NCI-H82 (cell line): ENCODE results near the gene MORN1.

Experiments used
- DNase-seq: peaks from one replicate; lab custom pipeline; 2025; lab: John Stamatoyannopoulos, UW

The MORN1 gene

DNA sequence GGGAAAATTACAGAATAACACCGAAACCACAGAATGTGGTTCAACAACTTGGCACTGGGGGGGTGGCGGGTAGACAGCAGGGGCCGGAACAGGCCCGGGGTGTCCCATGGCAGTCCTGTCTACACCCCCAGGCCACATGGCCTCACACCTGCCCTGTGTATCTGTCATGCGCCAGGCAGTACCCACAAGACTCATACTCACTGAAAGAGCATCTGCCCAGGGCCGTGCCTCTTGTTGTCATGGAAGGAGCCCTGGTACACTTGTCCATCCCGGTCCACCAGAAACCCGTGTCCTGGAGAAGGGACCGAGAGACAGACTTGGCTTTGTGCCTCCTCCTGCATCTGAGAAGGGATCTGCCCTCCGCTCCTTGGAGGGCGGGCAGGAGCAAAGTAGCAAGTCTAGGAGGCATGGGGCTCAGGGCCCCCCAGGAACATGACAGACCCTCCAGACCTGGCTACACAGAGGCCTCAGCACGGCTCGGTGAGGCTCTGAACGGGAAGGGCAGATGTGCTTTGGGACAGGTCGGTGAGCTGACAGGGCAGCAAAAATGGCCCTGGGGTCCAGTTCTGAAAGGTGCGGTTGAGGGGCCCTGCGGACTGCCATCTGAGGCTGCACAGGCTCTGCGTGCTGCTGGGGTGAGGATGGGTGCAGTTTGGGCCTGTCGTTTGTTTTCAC is 5.6 kb downstream of the MORN1 start:
- DNase-seq = no peak

DNA sequence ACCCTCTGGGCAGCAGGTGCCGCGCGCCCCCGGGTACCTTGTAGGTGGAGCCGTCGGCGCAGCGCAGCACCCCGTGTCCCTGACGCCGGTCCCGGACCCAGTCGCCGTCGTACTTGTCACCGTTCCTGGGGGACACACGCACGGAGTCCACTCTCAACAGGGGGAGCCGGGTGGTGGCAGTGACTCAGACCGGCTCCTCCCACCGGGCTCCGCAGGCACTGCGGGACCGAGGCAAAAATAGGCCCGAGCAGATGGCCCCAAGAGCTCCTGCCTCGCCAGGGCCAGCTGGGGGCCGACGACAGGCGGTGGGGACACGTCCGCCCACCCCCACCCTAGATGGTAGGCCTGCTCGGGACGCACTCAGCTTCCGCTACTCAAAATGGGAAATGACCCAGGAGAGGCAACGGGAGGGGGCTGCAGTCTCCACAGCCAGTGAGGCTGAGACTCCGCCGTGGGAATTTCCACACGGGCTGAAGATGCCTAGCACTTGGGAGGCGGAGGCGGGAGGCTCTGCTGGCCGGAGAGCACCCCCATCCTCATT is 6.3 kb downstream of the MORN1 start:
- DNase-seq = peak; percentile 77

DNA sequence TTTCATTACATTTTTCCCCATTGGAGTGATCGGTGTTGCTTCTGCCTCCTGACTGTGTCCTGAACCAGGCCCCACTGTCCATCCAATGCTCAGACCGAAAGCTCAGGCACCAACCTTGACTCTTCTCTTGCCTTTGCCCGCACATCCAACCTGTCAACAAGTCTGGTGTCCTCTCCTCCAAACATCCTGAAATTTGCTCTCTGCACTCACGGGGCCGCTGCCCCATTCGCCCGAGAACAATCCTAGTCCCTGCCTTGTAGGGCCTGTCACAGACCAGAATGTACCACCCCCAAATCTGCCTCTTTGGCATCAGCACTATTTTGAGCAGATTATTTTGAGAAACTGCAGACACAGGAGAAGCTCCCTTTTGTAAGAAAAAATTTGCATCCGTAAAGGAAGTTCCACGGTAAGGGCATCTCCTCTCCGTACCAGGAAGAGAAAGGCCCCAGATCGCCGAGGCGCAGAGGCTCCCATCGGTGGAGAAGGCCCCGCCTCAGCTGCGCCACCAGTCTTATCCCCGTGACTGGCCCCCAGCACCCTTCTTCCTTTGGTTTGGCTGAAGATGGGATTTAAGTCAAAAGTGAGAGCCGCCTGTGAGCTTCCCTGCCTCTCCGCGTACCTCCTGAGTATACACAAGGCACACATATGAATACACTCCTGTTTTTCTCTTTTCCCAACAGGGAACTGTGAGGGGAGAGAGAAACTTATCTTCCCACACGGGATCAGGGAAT is 7.1 kb downstream of the MORN1 start:
- no peak for DNase-seq

DNA sequence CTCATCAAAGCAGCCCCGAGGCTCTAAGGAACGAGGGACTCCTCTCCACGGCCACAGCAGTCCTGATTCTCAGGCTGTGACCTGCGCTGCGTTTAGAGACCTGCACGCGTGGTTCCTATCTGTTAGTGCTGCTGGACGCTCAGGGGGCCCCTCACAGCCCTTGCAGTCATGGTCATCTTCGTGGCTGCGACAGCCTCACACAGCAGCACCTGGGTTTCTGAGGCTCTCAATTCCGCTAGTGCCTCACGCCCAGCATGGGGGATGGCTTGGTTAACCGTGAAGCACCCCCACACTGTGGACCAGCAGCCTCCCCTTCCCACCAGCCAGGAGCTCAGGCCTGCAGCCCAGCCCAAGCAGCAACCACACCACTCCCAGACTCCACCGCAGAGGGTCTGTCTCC is 7.8 kb downstream of the MORN1 start:
- no peak for DNase-seq

DNA sequence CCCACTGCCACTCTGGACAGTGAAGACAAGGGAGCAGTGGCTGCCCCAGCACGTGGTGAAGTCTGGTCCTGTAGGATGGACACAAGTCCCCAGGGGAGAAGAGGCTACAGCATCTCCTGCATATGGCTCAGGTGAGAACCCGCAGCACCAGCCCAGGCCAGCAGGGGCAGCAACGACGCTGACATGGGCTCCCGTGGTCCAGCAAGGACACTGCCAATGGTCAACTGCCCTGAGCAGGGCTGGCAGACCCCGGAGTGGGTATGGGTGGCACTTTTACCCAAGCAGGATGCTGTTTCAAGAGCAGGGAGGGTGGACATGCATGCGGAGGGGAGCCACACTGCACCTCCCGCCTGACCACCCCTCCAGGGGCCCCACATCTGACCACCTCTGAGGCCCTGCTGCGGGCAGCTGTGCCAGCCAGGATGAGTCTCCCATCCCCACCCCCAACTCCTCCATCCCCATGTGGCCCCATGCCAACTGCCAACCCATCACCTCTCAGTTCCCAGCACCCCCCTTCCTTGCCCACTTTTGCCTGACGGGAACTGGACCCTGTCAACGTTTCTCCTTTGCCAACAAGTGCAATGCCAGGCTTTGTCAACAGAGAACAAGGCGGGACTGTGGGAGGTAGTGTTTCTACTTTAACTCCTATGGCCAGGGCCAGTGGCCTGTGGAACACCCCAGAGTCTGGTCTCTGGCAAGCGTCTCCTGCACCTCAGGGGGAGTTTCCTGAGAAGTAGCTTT is 8.6 kb downstream of the MORN1 start:
- peak; percentile 49 for DNase-seq

DNA sequence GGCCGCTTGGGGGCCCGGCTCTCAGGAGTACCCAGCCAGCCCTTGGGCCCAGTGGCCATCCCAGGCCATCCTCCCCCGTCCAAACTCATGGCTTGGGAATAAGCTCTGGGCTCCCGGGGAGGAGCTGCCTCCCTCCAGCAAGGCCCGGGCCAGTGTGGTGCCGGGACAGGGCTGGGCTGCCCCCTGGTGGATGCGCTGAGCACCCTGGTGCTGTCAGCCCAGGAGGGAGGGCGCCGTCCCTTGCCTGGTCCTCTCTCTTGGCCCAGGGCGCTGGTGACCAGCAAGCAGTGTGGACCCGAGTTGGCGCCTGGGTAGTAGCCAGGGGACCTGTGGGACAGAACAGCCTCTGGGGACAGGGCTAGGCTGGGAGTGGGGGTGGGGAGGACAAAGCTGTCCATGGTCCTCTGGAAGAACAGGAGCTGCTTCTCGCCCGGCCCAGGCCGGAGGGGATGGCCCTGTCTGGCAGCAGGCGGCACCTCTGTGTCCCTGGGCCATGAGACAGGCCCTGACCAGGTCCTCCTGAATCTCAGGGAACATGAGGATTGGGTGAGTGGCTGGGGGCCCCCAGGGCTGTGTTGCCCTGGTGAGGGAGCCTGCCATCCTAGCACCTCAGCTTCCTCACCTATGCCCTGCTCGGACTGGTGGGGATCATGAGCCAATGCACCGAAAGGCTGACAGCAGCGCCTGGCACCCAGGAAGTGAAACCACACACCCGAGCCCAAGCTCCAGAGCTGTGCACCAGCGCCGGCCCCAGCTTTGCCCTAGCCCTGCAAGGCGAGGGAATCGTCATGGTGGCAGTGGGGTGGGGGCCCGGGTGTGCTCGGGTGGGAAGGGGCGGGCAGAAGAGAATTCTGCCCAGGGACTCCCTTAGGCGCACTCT is 9.4 kb downstream of the MORN1 start:
- peak; percentile 76 for DNase-seq

DNA sequence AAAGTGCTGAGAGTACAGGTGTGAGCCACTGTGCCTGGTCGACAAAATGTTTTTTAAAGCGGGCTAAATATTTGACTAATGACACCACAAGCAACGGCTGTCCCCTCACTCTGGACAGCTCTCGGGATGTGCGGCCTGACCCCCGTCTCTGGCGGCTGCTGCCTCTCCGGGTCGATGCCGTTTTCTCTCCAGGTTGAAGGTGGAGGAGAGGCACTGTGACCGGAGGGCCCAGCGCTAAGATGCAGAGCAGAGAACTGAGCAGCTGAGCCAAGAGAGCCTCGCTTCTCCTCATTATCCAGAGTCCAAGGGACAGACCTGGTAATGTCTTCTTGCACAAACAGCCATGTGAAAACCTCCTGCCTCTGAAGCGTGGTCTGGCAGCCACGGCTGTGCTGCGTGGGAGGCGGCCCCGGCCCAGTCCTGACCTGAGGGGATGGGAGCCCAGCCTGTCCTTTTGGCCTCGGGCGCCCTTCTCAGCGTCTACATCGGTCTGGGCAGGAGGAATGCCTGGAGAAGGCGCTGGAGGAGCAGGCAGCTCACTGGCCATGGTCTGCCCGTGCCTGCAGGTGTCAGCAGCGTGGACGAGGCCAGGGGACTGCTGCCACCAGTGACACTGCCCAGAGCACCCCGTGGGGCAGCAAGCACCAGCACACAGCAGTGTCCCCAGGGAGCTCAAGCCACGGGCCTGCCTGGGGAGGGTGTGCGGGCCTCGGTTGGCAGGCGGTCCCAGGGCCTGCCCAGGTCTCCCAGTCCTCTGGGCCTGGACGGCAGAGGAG is 10.3 kb downstream of the MORN1 start:
- no peak for DNase-seq

DNA sequence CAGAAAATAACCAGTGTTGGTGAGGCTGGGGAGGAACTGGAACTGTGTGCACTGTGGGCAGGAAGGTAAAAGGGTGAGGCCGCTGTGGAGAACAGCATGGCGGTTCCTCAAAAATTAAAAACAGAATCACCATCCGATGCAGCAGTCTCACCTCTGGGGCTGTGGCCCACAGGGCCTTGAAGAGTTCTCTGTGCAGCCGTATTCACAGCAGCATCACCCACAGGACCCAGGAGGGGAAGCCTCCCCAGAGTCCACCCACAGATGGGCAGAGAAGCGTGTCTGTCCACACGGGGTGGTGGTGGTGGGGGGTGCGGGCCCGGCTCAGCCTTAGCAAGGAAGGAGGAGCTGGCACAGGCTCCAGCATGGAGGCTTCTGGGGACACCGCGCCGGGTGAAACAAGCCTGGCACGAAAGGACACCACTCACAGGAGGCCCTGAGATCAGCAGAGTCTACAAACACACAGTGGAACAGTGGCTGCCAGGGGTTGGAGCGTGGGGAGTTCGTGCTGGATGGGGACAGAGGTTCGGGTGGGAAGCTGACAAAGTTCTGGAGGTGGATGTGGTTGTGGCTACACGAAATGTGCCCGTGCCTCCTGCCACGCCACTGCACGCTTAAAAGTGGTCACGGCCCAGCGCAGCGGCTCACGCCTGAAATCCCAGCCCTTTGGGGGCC is 11.5 kb downstream of the MORN1 start:
- DNase-seq = no peak

DNA sequence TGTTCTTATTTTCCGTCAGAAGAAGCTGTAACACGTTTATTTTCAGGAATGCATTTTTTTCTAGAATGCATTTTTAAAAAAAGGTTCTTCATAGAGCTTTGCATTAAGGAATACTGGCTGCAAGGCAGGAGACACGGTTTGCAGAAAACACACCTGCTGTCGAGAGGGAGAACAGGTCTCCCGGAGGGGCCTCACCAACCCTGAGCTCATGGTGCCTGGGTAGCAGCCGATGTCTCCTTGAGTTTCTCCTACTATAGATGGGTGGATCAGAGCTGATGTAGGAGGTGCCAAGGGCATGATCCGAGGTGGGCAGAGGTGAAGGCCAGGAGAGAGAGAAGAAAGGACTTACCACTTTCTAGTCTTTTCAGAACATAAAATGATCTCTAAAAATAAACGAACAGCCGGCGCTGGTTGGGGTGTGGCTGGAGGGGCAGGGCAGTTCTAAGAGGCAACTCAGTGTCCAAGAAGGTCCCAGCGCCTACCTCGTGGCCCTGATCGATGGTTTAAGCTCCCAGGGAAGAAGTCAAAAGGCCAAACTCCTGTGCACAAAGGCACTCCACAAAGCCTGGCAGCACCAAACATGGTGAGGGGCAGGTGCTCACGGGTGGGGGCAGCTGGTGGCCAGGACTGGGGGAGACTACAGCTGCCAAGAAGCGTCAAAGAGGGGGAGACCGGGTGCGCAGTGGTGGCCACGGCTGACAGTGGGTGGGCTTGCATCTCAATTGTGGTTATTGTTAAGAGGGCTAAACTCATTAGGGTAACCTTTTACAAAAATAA is 12.2 kb downstream of the MORN1 start:
- no peak for DNase-seq

DNA sequence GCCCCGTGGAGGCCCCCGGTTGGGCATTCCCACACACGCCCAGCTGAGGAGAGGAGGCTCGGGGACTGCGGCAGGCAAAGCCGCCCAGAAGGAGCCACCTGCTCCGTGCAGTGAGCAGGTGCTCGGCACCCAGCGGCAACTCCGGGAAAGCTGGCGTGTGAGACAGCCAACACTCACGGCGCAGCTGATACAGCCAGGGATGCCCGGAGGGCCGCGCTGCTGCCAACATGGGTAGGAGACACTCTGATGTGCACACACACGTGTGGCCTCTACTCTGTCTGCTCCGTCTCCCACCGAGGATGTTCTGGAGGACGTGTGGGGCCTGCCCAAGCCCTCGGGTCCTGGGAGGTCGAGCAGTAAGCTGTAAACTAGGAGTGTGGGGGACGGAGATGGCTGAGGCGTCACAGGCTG is 12.9 kb downstream of the MORN1 start:
- DNase-seq = no peak

DNA sequence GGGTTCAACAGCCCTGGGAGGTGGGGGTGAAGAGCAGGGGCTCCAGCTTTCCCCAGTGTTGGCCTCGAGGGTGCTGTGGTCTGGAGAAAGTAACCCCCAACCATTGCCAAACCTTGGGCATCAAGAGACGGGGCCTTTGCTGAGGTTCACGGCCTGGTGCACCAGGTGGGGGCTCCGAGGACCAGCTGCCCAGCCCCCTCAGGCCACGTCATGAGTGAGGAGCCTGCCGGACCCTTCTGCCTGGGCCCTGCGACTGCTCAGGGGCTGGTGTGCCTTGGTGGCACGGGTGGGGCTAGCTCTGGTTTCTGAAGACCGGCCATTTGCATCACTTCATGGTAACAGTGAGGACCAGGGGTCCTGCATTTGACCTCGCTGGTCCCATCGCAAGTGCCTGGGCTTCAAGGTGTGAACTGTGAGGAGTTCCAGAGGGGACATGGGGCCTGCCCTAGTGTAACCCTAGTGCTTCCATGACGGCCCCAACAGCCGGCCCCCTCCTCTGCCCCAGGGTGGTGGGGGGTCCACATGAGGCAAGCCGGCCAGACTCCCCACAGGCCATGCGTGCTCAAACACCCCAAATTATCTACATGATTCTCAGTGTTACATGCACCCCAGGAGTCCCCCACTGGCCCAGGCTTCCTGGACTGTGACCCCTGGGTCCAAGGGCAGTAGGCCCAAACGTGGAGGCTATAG is 13.5 kb downstream of the MORN1 start:
- DNase-seq = no peak

DNA sequence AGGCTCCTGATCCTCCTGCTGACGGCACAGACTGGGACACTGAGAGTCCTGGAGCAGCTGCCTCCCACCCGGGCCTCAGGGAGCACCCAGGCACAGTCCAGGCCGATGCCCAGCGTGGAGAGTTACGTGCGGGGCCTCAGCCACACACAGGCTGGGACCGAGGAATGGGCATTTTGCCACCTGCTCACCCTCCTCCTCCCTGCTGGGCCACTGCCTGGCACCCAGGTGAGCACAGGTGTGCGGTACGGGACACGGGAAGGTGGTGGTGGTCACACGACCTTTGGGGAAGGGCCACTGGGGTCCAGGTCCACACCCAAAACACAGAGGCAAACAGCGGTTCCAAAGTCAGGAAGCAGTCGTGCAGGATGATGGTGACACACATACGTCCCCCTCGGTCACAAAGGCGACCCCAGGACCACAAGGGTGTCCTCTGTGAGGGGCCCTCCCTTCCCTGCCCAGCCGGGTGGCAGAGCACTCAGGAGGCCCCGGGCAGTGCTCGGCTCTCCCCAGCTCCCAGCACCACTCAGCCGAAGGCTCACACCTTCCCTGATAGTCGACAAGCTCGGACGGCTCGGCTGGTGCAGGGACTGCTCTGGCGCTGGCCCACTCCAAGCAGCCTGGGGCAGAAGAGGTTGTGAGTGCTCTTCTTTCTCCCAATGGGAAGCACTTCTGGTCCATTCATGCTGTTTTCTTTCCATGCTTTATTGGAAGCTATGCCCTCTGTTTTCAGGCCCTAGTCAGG is 14.3 kb downstream of the MORN1 start:
- DNase-seq = no peak

DNA sequence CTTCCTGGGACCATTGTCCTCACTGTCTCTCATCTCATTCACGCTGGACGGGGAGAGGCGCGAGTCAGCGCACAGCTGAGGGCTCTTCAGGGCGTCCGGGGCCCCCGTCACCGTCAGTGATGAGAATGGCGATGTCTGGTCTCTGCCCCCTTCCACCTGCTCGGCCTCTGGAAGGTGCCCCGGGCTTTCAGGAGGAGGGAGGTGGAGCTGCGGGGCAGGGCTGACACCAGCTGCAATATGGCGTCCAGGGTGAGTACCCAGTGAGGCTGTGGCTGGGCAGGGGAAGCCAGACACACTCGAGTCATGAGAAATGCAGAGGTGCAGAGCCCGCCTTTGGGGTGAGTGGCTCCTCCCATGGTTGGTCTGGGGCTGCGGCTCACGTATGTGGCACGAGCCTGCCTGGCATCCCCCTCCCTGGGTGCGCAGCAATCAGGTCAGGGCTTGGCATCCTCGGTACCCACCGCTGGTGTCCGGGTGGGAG is 15.1 kb downstream of the MORN1 start:
- no peak for DNase-seq

DNA sequence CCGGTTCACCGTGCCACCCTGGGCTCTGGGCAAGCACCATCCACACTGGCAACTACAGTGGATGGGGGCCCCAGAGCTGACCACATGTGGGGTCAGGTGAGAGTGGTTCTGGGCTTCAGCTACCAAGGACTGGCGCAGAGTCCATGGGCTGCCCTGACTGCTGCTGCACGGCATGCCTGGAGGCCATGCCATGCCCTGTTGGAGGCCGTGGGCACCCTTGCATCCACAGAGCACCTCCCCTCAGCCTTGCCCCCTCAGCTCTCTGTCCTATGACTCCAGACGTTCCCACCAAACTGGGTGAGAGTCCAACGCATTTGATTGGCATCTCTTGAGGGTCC is 15.5 kb downstream of the MORN1 start:
- no peak for DNase-seq

DNA sequence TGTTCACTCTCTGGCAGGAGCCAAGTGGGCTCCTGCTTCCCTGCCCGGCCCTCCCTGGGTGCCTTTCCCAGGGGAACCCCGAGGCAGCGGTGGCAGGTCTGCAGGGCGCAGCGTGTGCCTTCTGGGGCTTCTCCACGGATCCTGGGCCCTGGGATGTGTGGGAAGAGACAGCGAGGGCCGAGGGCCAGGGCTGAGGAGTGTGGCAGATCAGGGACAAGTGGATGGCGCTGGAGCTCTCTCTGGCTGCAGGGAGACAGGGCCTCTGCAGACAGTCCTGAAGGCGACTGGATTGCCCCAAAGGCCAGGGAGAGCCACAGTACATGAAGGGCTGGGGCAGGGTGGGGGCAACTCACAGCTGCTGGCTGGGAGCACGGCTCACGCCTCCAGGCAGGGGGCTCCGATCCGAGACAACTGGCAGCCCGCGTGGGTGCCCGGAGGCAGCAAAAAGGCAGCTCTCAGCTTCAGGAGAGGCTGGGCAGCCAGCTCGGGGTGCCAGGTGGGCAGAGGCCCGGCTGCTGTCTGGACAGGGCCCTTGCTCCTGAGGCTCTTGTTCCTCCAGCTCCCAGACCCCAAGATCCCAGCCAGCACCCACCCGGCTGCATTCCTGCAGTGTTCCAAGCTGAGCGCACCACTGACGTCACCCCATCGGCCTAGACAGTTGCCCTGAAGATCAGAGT is 16.0 kb downstream of the MORN1 start:
- no peak for DNase-seq

DNA sequence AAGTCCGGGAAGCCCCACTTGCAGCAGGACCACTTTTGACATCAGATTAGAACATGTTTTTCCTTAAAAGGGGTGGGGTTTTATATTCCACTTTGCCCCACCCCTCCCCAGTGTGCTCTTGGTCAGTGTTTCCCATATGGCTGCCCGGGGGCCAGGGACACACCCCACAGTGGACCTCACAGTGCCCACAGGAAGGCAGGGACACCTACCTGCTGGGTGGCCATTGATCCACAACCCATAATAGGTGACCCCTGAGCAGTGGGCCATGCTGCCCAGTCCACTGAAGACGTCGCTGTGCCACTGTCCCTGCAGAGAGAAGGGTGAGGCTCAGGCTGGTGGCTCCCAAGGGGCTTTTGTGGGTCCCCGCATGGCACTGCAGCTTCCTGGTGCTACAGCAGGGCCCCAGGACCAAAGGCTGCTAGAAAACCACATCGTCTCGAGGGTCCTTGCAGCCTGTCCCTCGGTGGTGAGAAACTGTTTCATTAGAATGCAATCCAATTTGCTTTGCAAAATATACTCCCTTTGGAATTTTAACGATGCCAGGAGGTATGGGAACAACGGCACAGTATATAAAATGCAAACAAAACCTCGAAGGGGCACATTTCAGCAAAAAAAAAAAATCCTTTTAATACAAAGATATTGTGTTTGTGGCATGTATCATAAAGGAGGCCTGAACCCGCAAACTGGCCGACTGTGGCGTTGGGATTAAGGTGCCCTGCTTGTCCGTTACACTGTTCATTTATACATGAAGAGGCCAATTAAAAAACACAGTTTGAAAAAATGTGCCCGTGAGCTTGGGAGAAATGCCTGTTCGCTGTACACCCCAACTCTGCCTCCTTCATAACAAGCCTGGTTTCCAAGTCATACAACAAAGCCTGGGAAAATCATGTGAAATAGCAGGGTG is 16.9 kb downstream of the MORN1 start:
- no peak for DNase-seq
